ENCODE results near the gene NFATC2IP. TPM values are rescaled to one million over a fixed set of nuclear protein-coding genes. Genes with fewer than 3 reads are reported as not detected.
"Not testable (repeated sequence)": the region's sequence is repeated elsewhere in the genome, so short reads cannot be mapped to it uniquely, and the experiment has no call there.

Gene NFATC2IP
- polyA plus RNA-seq, 1 donor (not counting 4 experiments of a cell fraction or from before 2014, with no cell fraction given) = 56.5 TPM

GRCh38 chr16:28925386-28926228 lies 25.1 kb upstream of the NFATC2IP start:
- peak overlapping the region; percentile 93 for H3K9ac ChIP-seq (ENCODE audit: control insufficient read depth, extremely low read depth, insufficient read depth, low read length)
- no peaks in the 10 kb centered on the region for H3K9me1 ChIP-seq (ENCODE audit: control insufficient read depth, extremely low read depth, insufficient read depth, low read length)
- H3K4me3 ChIP-seq (ENCODE audit: control insufficient read depth in 2 of 3, extremely low read depth in 1 of 3, insufficient read depth in 2 of 3, low read depth in 1 of 3, low read length in 3 of 3) = peak overlapping the region; percentile 75 to 90 (median 90)
- dilution Hi-C loops (cut with MboI; ENCODE audit: extremely low pct_ligation_motif_present, low sequenced_read_pairs) = no loop called here
- H4K20me1 ChIP-seq (ENCODE audit: control insufficient read depth, extremely low read depth, insufficient read depth, low read length) = no peaks in the 10 kb centered on the region
- peak overlapping the region; percentile 84 for H3K27ac ChIP-seq (ENCODE audit: control insufficient read depth, insufficient read depth, low read length)
- TF ChIP-seq CTCF (optimal IDR thresholded peaks at IDR 0.05 in 1 of 3, IDR thresholded peaks at IDR 0.05 in 1 of 3, conservative IDR thresholded peaks at IDR 0.05 in 1 of 3; ENCODE audit: extremely low read depth in 1 of 3, insufficient read depth in 2 of 3, low read length in 3 of 3) = no peak
- TF ChIP-seq EZH2 (IDR thresholded peaks at IDR 0.05; ENCODE audit: low read length) = no peak
- peaks cover 8% of the 10 kb centered on the region for H3K4me1 ChIP-seq (ENCODE audit: control insufficient read depth, extremely low read depth, insufficient read depth, low read length)
- FAIRE-seq = no peak
- H3K27me3 ChIP-seq (ENCODE audit: control insufficient read depth, extremely low read depth, insufficient read depth, low read length) = no peaks in the 10 kb centered on the region
- no peaks in the 10 kb centered on the region for H3K9me3 ChIP-seq (ENCODE audit: control insufficient read depth, low read depth, low read length)
- peaks cover 3% of the 10 kb centered on the region for H3K79me2 ChIP-seq (ENCODE audit: control insufficient read depth, insufficient read depth, low read length)
- peak overlapping the region; percentile 94 for H2AFZ ChIP-seq (ENCODE audit: control insufficient read depth, low read length)
- peaks cover 0 to 2% of the 10 kb centered on the region in 2 experiments for H3K36me3 ChIP-seq (ENCODE audit: control insufficient read depth in 2 of 2, extremely low read depth in 1 of 2, insufficient read depth in 2 of 2, low read length in 2 of 2)
- peak overlapping the region; percentile 99 for H3K4me2 ChIP-seq (ENCODE audit: control insufficient read depth, extremely low read depth, insufficient read depth, low read depth, low read length)
- DNase-seq (ENCODE audit: low read depth, low spot score) = peak; percentile 38

- H3K79me2 ChIP-seq (ENCODE audit: control insufficient read depth, insufficient read depth, low read length); H3K9me3 ChIP-seq (ENCODE audit: control insufficient read depth, low read depth, low read length); dilution Hi-C loops (cut with MboI; ENCODE audit: extremely low pct_ligation_motif_present, low sequenced_read_pairs); H3K9me1 ChIP-seq (ENCODE audit: control insufficient read depth, extremely low read depth, insufficient read depth, low read length); H2AFZ ChIP-seq (ENCODE audit: control insufficient read depth, low read length); H3K9ac ChIP-seq (ENCODE audit: control insufficient read depth, extremely low read depth, insufficient read depth, low read length); FAIRE-seq; H3K36me3 ChIP-seq (ENCODE audit: control insufficient read depth in 2 of 2, extremely low read depth in 1 of 2, insufficient read depth in 2 of 2, low read length in 2 of 2); H3K4me1 ChIP-seq (ENCODE audit: control insufficient read depth, extremely low read depth, insufficient read depth, low read length); H3K4me2 ChIP-seq (ENCODE audit: control insufficient read depth, extremely low read depth, insufficient read depth, low read depth, low read length); H3K27ac ChIP-seq (ENCODE audit: control insufficient read depth, insufficient read depth, low read length); DNase-seq (ENCODE audit: low read depth, low spot score); H4K20me1 ChIP-seq (ENCODE audit: control insufficient read depth, extremely low read depth, insufficient read depth, low read length); H3K27me3 ChIP-seq (ENCODE audit: control insufficient read depth, extremely low read depth, insufficient read depth, low read length): not testable (repeated sequence)
- H3K4me3 ChIP-seq (ENCODE audit: control insufficient read depth in 2 of 3, extremely low read depth in 1 of 3, insufficient read depth in 2 of 3, low read depth in 1 of 3, low read length in 3 of 3) = peak overlapping the region in 1 of 3 experiments; percentile 90
Measured at GRCh38 chr16:28926284-28926683, 24.5 kb upstream of the NFATC2IP start.
